Vagina (tissue), 2 donors: Measurements from ENCODE around the gene MYL5.

Source experiments
- POLR2A ChIP-seq, 2 donors: fragments of 450-650 bp; IDR thresholded peaks; one replicate each; pipeline ENCODE4 v1.6.1; 2017; ENCODE audit warnings: antibody characterized with exemption in 2 of 2, mild to moderate bottlenecking in 2 of 2, moderate library complexity in 2 of 2
- POLR2AphosphoS5 ChIP-seq, 2 donors: sonication (generic); formaldehyde crosslinking; IDR thresholded peaks; one replicate each; pipeline ENCODE4 v1.9.0; 2017; ENCODE audit warnings: antibody characterized with exemption in 2 of 2, mild to moderate bottlenecking in 2 of 2, low read depth in 1 of 2; ENCODE audit not compliant: insufficient read depth in 1 of 2
- TF ChIP-seq, protein P1 (sequence below), 3 experiments: fragments of 450-650 bp in 2 of 3; fragments of 200-600 bp in 1 of 3; sonication (generic) in 1 of 3; IDR thresholded peaks; one replicate each; pipeline ENCODE4 v1.5.1; 2017 to 2019; ENCODE audit warnings: antibody characterized with exemption in 3 of 3, mild to moderate bottlenecking in 2 of 3, moderate library complexity in 2 of 3

GRCh38 chr4:646460-646859, 27.9 kb upstream of the MYL5 start:
- TF ChIP-seq, protein P1, sequence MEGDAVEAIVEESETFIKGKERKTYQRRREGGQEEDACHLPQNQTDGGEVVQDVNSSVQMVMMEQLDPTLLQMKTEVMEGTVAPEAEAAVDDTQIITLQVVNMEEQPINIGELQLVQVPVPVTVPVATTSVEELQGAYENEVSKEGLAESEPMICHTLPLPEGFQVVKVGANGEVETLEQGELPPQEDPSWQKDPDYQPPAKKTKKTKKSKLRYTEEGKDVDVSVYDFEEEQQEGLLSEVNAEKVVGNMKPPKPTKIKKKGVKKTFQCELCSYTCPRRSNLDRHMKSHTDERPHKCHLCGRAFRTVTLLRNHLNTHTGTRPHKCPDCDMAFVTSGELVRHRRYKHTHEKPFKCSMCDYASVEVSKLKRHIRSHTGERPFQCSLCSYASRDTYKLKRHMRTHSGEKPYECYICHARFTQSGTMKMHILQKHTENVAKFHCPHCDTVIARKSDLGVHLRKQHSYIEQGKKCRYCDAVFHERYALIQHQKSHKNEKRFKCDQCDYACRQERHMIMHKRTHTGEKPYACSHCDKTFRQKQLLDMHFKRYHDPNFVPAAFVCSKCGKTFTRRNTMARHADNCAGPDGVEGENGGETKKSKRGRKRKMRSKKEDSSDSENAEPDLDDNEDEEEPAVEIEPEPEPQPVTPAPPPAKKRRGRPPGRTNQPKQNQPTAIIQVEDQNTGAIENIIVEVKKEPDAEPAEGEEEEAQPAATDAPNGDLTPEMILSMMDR (IDR thresholded peaks at IDR 0.05): no peak
- no peak for TF ChIP-seq POLR2AphosphoS5 (IDR thresholded peaks at IDR 0.05; ENCODE audit: insufficient read depth in 1 of 2, low read depth in 1 of 2)
- no peak for TF ChIP-seq POLR2A (IDR thresholded peaks at IDR 0.05)
